ENCODE measurements around the gene DGKI.

Gene DGKI

DNA sequence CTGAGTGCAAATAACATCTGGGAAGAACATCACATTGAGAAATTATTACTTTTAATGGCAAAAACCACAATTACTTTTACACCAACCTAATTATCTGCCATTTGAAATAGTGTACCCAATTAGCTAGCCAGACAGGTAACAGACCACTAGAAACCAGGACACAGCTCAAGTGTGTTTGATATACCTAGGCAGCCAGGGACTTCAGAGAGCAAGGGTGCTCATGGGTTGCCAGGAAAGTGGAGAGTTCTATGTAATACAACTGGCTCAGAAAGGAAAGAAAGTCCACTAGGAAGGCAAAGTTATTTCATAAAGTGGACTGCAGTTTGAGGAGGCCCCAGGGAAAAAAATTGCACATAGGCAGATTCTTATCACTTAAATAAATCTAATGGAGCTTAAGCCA is 453.2 kb downstream of the DGKI start:
- H3K9me3 ChIP-seq (ENCODE audit: control insufficient read depth in 5 of 5, low read length in 5 of 5): no peaks in the 10 kb centered on the region
- H3K9ac ChIP-seq (ENCODE audit: low read length in 5 of 5): no peak overlapping the region
- no peak overlapping the region for H3K4me3 ChIP-seq (ENCODE audit: low read depth in 1 of 5, low read length in 5 of 5)
- H3K27ac ChIP-seq (ENCODE audit: low read depth, low read length): no peak overlapping the region
- H3K27me3 ChIP-seq (ENCODE audit: control insufficient read depth in 5 of 5, insufficient read depth in 4 of 5, low read length in 5 of 5): no peaks in the 10 kb centered on the region
- H3K36me3 ChIP-seq (ENCODE audit: control insufficient read depth in 5 of 5, insufficient read depth in 5 of 5, low read length in 5 of 5): peaks cover 0 to 11% (median 0%) of the 10 kb centered on the region in 5 donors
- no peaks in the 10 kb centered on the region for H3K4me1 ChIP-seq (ENCODE audit: control insufficient read depth in 5 of 5, insufficient read depth in 5 of 5, low read length in 5 of 5)

DNA sequence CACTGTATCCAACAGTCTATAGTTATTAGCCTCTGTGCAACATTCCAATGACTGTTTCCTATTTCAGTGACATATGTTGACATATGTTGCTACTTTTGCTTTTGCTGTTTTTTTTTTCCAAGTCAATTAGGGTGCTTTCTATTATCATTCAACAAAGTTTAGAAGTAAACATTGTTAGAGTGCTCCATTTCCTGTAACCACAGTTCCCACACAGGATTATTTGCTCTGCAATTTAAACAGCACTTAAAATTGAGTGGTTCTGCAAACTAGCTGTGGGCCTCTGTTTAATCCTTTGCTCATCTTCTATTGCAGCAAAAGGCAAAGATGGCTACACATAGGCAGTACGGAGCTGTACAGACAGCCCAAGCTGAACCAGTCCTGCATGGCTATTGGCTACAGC is 456.7 kb downstream of the DGKI start:
- Histone ChIP-seq H3K36me3 (ENCODE audit: control insufficient read depth in 5 of 5, insufficient read depth in 5 of 5, low read length in 5 of 5) (peaks cover 0 to 5% (median 0%) of the 10 kb centered on the region in 5 donors), H3K27me3 (ENCODE audit: control insufficient read depth in 5 of 5, insufficient read depth in 4 of 5, low read length in 5 of 5) (no peaks in the 10 kb centered on the region), H3K4me1 (ENCODE audit: control insufficient read depth in 5 of 5, insufficient read depth in 5 of 5, low read length in 5 of 5) (no peaks in the 10 kb centered on the region), H3K27ac (ENCODE audit: low read depth, low read length) (no peak overlapping the region), H3K9me3 (ENCODE audit: control insufficient read depth in 5 of 5, low read length in 5 of 5) (no peaks in the 10 kb centered on the region), H3K9ac (ENCODE audit: low read length in 5 of 5) (no peak overlapping the region), H3K4me3 (ENCODE audit: low read depth in 1 of 5, low read length in 5 of 5) (no peak overlapping the region)

DNA sequence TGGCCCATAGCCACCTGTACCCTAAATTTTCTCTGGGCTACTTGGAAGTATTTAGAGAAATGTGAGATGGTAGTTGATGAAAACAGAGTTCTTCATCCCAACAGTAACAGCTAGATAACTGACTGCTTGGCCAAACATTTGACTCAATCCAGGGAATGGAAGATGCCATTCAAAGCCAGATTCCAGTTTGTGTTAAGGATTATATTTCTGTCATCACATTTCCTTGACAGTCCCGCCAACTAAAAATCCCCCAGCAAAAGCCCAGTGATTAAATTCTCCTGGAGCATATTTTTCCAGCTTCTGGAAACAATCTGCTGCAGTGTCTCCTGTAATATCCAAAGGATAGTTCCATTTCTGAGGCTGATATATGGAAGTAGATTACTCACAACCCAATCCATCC is 457.9 kb downstream of the DGKI start:
- Histone ChIP-seq H3K4me1 (ENCODE audit: control insufficient read depth in 5 of 5, insufficient read depth in 5 of 5, low read length in 5 of 5) (no peaks in the 10 kb centered on the region), H3K9me3 (ENCODE audit: control insufficient read depth in 5 of 5, low read length in 5 of 5) (no peaks in the 10 kb centered on the region), H3K27me3 (ENCODE audit: control insufficient read depth in 5 of 5, insufficient read depth in 4 of 5, low read length in 5 of 5) (no peaks in the 10 kb centered on the region), H3K9ac (ENCODE audit: low read length in 5 of 5) (no peak overlapping the region), H3K4me3 (ENCODE audit: low read depth in 1 of 5, low read length in 5 of 5) (no peak overlapping the region), H3K36me3 (ENCODE audit: control insufficient read depth in 5 of 5, insufficient read depth in 5 of 5, low read length in 5 of 5) (peaks cover 0 to 5% (median 0%) of the 10 kb centered on the region in 5 donors), H3K27ac (ENCODE audit: low read depth, low read length) (no peak overlapping the region)

DNA sequence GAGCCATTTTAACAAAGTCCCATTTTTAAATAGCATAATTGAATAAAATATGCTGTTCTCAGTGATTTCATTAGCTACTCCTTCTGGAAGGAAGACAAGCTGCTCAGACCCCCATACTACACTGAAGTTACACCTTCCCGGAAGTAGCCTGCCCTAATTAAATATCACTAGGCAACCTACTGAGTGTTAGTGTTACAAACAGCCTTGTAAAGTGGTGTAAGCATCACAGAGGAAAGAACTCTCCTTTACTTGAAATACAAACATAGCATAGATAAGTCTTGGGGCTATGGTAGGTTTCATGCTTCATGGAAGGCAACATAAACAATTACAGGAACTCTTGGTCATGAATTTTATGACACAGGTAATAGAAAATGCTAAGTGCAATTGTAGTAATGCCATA is 459.8 kb downstream of the DGKI start:
- Histone ChIP-seq H3K27me3 (ENCODE audit: control insufficient read depth in 5 of 5, insufficient read depth in 4 of 5, low read length in 5 of 5) (no peaks in the 10 kb centered on the region), H3K4me3 (ENCODE audit: low read depth in 1 of 5, low read length in 5 of 5) (no peak overlapping the region), H3K27ac (ENCODE audit: low read depth, low read length) (no peak overlapping the region), H3K36me3 (ENCODE audit: control insufficient read depth in 5 of 5, insufficient read depth in 5 of 5, low read length in 5 of 5) (peaks cover 0 to 5% (median 0%) of the 10 kb centered on the region in 5 donors), H3K9me3 (ENCODE audit: control insufficient read depth in 5 of 5, low read length in 5 of 5) (no peaks in the 10 kb centered on the region), H3K4me1 (ENCODE audit: control insufficient read depth in 5 of 5, insufficient read depth in 5 of 5, low read length in 5 of 5) (no peaks in the 10 kb centered on the region), H3K9ac (ENCODE audit: low read length in 5 of 5) (no peak overlapping the region)

DNA sequence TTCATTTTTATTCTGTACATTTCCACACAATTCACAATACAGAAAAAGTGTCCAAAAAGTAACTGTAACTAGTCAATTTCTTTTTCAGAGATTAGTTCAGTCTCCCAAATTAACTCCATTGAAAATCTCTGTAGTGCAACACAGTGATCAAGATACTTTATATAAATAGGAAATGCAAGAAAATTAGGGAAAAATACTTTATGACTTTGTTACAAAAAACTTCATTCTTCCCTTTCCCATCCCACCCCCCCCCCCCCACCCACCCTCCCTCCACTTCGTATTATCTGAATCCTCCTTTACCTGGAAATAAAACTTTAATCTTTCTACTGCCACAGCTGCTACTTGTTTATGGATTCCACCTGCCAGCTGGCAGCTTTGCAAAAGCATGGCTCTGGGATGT is 465.7 kb downstream of the DGKI start:
- Histone ChIP-seq H3K9ac (ENCODE audit: low read length in 5 of 5) (no peak overlapping the region), H3K4me3 (ENCODE audit: low read depth in 1 of 5, low read length in 5 of 5) (no peak overlapping the region), H3K4me1 (ENCODE audit: control insufficient read depth in 5 of 5, insufficient read depth in 5 of 5, low read length in 5 of 5) (no peaks in the 10 kb centered on the region), H3K9me3 (ENCODE audit: control insufficient read depth in 5 of 5, low read length in 5 of 5) (peaks cover 2 to 6% (median 5%) of the 10 kb centered on the region in 5 donors), H3K27ac (ENCODE audit: low read depth, low read length) (no peak overlapping the region), H3K27me3 (ENCODE audit: control insufficient read depth in 5 of 5, insufficient read depth in 4 of 5, low read length in 5 of 5) (no peaks in the 10 kb centered on the region), H3K36me3 (ENCODE audit: control insufficient read depth in 5 of 5, insufficient read depth in 5 of 5, low read length in 5 of 5) (no peaks in the 10 kb centered on the region)

DNA sequence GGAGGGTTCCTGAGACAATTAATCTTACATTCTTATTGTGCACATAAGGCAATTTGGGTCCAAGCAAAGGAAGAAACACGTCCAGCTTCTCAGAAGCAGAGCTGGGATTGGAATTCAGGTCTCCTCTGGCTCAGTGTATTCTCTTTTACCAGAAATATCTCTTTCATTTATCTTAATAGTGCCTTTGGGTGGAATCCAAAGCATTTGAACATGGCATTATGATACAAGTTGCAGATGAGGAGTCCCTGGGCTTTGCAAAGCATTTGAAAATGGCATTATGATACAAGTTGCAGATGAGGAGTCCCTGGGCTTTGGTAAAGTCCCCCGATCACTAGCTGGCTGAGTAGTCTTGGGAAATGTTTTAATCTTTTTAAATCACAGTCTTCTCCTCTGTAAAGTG is 473.3 kb downstream of the DGKI start:
- no peak overlapping the region for H3K27ac ChIP-seq (ENCODE audit: low read depth, low read length)
- no peaks in the 10 kb centered on the region for H3K36me3 ChIP-seq (ENCODE audit: control insufficient read depth in 5 of 5, insufficient read depth in 5 of 5, low read length in 5 of 5)

DNA sequence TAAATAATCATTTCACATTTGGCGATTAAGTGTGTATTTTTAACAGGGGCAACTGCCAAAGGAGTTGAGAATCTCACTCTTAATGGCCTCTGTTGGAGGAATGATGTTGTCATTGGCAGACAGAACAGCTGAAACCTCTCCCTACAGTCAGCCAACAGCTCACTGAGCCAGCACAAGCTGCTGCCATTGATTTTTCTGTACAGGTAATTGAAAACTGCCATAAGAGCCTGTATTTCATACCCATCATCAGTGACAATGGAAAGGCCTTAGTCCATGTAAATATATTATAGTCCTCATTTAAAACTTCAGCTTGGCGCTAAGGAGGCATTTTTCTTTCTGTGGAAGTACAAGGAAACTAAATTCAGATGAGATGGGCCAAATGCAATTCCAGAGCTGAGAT is 475.2 kb downstream of the DGKI start:
- Histone ChIP-seq H3K9me3 (ENCODE audit: control insufficient read depth in 5 of 5, low read length in 5 of 5) (no peaks in the 10 kb centered on the region), H3K4me1 (ENCODE audit: control insufficient read depth in 5 of 5, insufficient read depth in 5 of 5, low read length in 5 of 5) (no peaks in the 10 kb centered on the region), H3K27me3 (ENCODE audit: control insufficient read depth in 5 of 5, insufficient read depth in 4 of 5, low read length in 5 of 5) (no peaks in the 10 kb centered on the region), H3K9ac (ENCODE audit: low read length in 5 of 5) (no peak overlapping the region), H3K27ac (ENCODE audit: low read depth, low read length) (no peak overlapping the region), H3K36me3 (ENCODE audit: control insufficient read depth in 5 of 5, insufficient read depth in 5 of 5, low read length in 5 of 5) (no peaks in the 10 kb centered on the region), H3K4me3 (ENCODE audit: low read depth in 1 of 5, low read length in 5 of 5) (no peak overlapping the region)

More for the DNA sequence above, 473.3 kb downstream of the DGKI start:
- H3K4me3 ChIP-seq (ENCODE audit: low read depth in 1 of 5, low read length in 5 of 5): no peak overlapping the region
- H3K4me1 ChIP-seq (ENCODE audit: control insufficient read depth in 5 of 5, insufficient read depth in 5 of 5, low read length in 5 of 5): no peaks in the 10 kb centered on the region
- H3K27me3 ChIP-seq (ENCODE audit: control insufficient read depth in 5 of 5, insufficient read depth in 4 of 5, low read length in 5 of 5): no peaks in the 10 kb centered on the region
- H3K9ac ChIP-seq (ENCODE audit: low read length in 5 of 5): no peak overlapping the region
- peaks cover 2 to 6% (median 5%) of the 10 kb centered on the region in 5 donors for H3K9me3 ChIP-seq (ENCODE audit: control insufficient read depth in 5 of 5, low read length in 5 of 5)

DNA sequence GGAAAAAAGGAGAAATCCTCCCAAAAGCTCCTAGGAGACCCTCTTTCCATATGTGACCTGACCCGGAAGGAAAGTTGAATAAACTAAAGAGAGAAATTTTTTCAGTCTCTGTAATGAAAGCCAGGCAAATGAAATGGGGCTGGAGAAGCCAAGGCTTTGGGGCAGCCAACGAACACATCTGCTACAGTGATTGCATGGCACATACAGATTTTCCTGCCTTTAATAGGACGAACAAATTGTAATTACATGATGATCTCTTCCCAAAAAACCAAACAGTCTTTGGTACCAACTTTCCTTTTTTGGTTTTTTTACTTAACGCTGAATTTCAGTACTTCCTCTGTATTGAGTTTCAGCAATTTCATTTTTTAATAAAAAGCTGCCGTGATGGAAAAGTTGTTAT is 479.8 kb downstream of the DGKI start:
- no peaks in the 10 kb centered on the region for H3K4me1 ChIP-seq (ENCODE audit: control insufficient read depth in 5 of 5, insufficient read depth in 5 of 5, low read length in 5 of 5)
- no peaks in the 10 kb centered on the region for H3K36me3 ChIP-seq (ENCODE audit: control insufficient read depth in 5 of 5, insufficient read depth in 5 of 5, low read length in 5 of 5)
- H3K27me3 ChIP-seq (ENCODE audit: control insufficient read depth in 5 of 5, insufficient read depth in 4 of 5, low read length in 5 of 5): no peaks in the 10 kb centered on the region
- H3K4me3 ChIP-seq (ENCODE audit: low read depth in 1 of 5, low read length in 5 of 5): no peak overlapping the region
- H3K9ac ChIP-seq (ENCODE audit: low read length in 5 of 5): no peak overlapping the region
- no peak overlapping the region for H3K27ac ChIP-seq (ENCODE audit: low read depth, low read length)
- peaks cover 0 to 12% (median 4%) of the 10 kb centered on the region in 5 donors for H3K9me3 ChIP-seq (ENCODE audit: control insufficient read depth in 5 of 5, low read length in 5 of 5)

DNA sequence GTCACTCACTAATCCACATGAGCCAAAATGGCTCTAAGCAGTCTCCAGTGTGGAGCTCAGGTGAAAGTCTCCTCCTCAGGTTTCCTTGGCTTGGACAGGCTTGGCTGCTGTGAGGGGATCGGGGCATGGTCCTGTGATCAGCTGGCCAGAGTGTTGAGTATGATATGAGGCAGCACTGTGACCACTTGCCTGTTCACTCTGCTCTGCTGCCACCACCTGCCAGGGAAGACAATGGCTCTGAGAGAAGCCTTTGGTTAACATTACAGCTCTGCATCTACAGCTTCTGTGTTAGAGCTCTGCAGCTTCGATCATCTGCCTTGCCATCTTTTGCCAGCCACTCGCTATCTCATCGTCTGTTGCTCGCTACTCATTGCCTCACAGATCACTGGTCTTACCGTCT is 483.1 kb downstream of the DGKI start:
- Histone ChIP-seq H3K27ac (ENCODE audit: low read depth, low read length) (no peak overlapping the region), H3K4me1 (ENCODE audit: control insufficient read depth in 5 of 5, insufficient read depth in 5 of 5, low read length in 5 of 5) (no peaks in the 10 kb centered on the region), H3K4me3 (ENCODE audit: low read depth in 1 of 5, low read length in 5 of 5) (no peak overlapping the region), H3K36me3 (ENCODE audit: control insufficient read depth in 5 of 5, insufficient read depth in 5 of 5, low read length in 5 of 5) (no peaks in the 10 kb centered on the region), H3K27me3 (ENCODE audit: control insufficient read depth in 5 of 5, insufficient read depth in 4 of 5, low read length in 5 of 5) (no peaks in the 10 kb centered on the region), H3K9ac (ENCODE audit: low read length in 5 of 5) (no peak overlapping the region), H3K9me3 (ENCODE audit: control insufficient read depth in 5 of 5, low read length in 5 of 5) (peaks cover 3 to 36% (median 25%) of the 10 kb centered on the region in 5 donors)

DNA sequence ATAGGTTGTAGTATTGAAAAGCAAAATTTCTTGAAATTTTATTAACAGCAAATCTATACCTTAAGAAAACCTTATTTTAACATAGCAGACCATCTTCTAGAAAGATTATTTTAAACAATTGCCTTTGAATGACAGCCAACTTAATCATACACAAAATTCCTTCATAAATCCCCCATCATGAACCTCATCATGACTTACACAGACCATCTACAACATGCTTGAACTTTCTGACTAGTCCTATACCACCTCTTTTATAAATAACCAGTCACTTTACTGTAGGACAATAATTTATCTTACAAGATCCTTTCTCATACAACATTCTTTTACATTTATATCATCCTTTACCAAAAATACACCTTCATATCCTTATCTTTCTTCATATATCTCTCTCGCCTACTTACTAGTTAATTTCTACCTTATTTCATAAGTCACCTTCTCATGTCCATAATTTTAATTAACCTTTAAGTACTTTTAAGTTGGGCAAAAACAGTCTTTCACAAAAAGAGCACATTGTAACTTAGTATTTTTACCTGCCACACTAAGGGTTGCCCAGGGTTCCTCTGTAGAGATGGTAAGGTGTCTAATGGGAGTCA is 486.6 kb downstream of the DGKI start:
- peak overlapping the region in 1 of 5 donors; percentile 26 for H3K4me3 ChIP-seq (ENCODE audit: low read depth in 1 of 5, low read length in 5 of 5)
- H3K36me3 ChIP-seq (ENCODE audit: control insufficient read depth in 5 of 5, insufficient read depth in 5 of 5, low read length in 5 of 5): no peaks in the 10 kb centered on the region
- no peak overlapping the region for H3K9ac ChIP-seq (ENCODE audit: low read length in 5 of 5)
- peaks cover 3 to 37% (median 25%) of the 10 kb centered on the region in 5 donors for H3K9me3 ChIP-seq (ENCODE audit: control insufficient read depth in 5 of 5, low read length in 5 of 5)
- no peaks in the 10 kb centered on the region for H3K4me1 ChIP-seq (ENCODE audit: control insufficient read depth in 5 of 5, insufficient read depth in 5 of 5, low read length in 5 of 5)
- H3K27me3 ChIP-seq (ENCODE audit: control insufficient read depth in 5 of 5, insufficient read depth in 4 of 5, low read length in 5 of 5): no peaks in the 10 kb centered on the region
- no peak overlapping the region for H3K27ac ChIP-seq (ENCODE audit: low read depth, low read length)

All from subcutaneous abdominal adipose tissue (tissue), 5 donors.